Sciatic nerve (tissue), 2 donors: ENCODE results near the gene SLC13A2. TPM values are rescaled to one million over a fixed set of nuclear protein-coding genes. Genes with fewer than 3 reads are reported as not detected.

Source experiments
- ATAC-seq: fragments of 200-7000 bp; cut with Tn5 transposase; one replicate; pipeline ENCODE4 v1.9.1; 2020; ENCODE audit warnings: mild to moderate bottlenecking, moderate library complexity
- DNase-seq: peaks from one replicate; pipeline ENCODE4 v3.0.0-alpha.2; 2020; ENCODE audit warnings: low spot score
- intact Hi-C: fragments of 100-400 bp; cut with DNase I; formaldehyde crosslinking; loops from one replicate; pipeline ENCODE4 v1.14.2; 2022
- total RNA-seq: library from RNA; stranded (reverse); fragmentation: NEBNext Ultra II Directional; extraction: Animal tissue kit (Norgen Biotek cat#: 25700); gene quantifications from one replicate; pipeline ENCODE4 v1.2.1, GENCODE V29; 2021
- donor health status: DM: no; HTN: no; CAD: no.
- donor health status: DM: no; HTN: no; CAD: no.

Gene SLC13A2
- total RNA-seq, 1 donor from 2014 or later = not detected

GRCh38 chr17:28469376-28469775 is 4.1 kb upstream of the SLC13A2 start:
- DNase-seq = no peak
- no peak for ATAC-seq
- intact Hi-C loops = no loop called here

DNA sequence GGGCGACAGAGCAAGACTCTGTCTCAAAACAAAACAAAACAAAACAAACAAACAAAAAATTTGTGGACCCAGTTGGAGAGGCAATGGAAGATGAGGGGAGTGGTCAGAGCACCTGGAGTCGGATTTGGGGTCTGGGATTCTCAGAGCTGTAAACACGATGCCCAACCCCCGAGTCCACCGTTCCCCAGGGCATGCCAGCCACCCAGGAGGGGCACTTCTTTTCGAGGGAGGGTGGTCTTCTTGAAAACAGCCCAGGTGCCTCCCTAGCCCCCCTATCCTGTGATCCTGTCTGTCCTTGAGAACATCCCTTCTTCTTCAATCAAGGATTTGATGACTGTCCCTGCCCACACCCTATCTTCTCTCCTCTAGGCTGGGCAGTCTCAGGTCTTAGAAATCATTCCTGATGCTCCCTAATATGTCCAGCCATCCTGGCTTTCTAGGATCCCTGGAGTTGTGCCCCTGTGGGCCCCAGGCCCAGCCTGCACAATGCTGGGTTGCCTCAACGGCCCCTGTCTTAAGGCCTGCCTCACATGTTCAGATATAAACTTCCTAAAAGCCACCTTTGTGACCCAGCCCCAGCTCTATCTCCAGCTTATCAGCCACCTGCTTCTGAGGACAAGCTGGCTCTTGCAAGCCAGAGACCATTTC is 3.1 kb upstream of the SLC13A2 start:
- intact Hi-C loops = no loop called here
- ATAC-seq (no peak), DNase-seq (no peak)

DNA sequence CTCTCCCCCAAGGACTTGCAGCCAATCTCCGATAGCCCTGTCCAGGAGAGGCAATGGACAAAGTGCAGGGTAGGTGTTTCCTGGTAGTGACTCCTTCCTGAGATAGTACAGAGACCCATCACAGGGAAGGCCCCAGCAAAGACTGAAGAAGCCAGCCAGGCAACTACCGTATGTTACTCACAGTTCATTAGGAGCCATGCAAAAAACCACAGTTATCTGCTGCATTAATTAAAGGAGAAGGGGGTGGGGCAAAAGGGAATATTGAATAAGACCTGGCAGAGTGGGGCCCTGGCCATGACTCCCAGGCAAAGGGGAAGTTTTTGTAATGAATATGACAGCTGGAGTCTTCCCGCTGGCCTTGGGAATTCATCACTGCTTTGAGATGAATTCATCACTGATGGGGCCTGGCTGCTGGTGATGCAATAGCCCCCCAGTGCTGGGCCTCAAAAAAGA is 2.5 kb upstream of the SLC13A2 start:
- DNase-seq (no peak), ATAC-seq (no peak)
- intact Hi-C loops = no loop called here

DNA sequence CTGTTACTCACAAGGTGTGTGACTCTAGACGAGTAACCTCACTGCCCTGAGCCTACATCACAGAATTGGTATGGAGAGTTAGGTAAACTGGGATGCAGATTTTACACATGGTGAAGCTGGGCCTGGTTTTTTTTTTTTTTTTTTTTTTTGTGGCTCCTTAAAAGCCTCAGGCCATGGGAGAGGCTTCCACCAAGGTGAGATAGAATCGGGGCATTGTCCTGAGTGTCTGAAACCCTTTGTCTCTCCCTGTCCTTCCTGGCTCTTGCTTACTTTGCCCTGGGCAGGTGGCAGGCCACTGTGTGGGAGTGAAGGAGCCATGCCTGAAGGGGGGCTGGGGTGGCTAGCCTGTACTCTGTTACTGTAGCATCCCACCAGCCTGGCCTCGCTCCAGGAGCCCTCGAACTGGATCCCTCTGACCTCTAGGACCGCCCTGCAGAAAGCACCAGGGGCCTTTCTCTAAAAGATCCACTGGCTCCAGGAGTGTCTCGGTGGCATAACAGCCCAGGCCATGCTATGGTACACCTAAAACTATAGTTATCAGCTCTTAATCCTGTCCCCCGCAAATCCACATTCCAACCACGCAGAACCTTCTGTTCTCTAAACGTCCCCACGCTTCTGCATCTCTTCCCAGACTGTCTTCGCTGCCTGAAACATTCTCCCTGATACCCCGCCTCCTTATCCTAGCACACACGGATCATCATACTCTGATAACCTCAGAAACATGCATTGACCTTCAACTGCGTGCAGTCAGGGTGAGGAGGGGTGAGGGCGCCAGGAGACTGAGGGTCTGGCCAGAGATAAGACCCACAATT is 1.7 kb upstream of the SLC13A2 start:
- ATAC-seq (no peak), DNase-seq (peak; percentile 14)
- intact Hi-C loops = no loop called here

- intact Hi-C loops = no loop called here
- DNase-seq (no peak), ATAC-seq (no peak)
Observed at GRCh38 chr17:28472871-28473497, 460 bp upstream of the SLC13A2 start.

GRCh38 chr17:28474111-28474531 is 677 bp downstream of the SLC13A2 start:
- no peak for ATAC-seq
- peak; percentile 51 for DNase-seq
- intact Hi-C loops = no loop called here

DNA sequence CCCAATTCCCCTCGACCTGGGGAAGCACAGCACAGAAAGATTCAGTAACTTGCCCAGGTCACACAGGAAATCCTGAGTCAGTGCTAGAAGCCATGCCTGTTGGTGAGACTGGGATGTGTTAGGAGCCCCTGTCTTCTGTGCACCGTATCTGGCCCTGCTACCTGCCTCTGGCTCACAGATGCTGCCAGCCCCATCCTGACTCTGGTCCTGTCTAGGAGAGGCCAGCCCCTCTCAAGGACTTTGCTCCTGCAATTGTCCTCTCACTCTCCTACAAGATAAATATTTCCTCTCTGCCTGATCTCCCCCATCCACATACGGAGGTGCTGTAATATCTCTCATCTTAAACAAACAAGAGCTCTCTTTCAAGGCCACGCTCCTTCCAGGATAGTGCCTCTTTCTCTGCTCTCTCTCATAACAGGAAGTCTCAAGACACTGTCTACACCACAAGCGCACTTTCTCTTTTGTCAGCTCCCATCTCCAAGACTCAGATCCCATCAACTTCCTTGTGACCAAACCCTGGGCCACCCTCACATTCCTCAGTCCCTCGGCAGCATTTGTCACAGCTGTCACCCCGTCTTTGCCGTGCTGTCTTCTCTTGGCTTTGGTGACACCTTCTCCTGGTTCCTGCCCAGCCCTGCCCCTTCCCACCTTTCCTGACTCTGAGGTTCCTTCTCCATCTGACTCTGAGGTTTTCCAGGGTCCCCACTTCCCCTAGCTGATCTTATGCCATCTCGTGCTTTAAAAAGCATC is 1.9 kb downstream of the SLC13A2 start:
- ATAC-seq = no peak
- intact Hi-C loops = no loop called here
- DNase-seq = peak; percentile 15

- peak; percentile 28 for DNase-seq
- ATAC-seq = no peak
- intact Hi-C loops = no loop called here
Observed at GRCh38 chr17:28476076-28476865, 2.8 kb downstream of the SLC13A2 start.

DNA sequence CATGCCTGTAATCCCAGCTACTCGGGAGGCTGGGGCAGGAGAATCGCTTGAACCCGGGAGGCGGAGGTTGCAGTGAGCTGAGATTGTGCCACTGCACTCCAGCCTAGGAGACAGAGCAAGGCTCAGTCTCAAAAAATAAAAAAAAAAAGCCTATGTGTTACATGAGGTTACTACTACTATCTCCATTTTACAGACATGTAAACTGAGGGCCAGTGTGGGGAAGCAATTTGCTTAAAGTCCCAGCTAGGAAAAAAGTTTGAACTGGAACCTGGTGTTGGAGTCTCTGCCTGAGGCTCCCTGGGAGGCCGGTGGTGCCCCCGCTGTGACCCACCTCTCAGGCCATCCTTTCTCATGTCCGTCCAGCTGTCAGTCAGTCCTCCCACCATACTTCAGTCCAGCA is 4.5 kb downstream of the SLC13A2 start:
- DNase-seq = peak; percentile 4
- intact Hi-C loops = no loop called here
- no peak for ATAC-seq

DNA sequence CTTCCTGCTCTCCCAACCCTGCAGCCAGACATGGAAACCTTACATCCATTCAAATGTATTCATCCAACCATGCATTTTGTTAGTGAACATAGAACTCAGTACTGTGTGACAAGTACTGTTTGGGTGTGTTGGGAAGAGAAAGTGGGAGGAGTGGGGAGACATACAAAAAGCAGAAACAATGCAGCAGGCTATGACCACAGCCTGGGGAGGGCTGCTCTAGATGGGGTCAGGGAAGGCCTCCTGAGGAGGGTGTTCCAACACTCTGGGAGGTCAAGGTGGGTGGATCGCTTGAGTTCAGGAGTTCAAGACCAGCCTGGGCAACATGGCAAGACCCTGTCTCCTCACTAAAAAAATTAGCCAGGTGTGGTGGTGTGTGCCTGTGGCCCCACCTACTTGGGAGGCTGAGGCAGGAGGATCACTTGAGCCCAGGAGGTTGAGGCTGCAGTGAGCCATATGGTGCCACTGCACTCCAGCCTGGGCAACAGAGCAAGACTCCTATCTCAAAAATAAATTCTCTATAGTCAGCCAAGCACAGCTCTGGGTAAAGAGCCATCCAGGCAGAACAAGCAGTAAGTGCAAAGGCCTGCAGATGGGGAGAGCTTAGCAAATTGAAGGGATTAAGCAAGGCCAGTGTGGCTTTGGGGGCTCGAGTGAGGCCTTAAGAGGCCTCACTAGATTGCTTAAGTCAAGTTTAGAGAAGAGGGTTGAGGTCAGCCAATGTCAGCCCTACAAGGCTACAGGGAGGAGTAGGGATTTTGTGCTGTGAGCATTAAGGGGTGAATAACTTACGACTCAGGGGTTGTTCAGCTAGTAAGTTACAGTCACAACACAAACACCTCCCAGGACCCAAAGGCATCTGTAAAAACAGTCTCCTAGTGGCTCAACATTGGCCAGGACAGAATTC is 5.5 kb downstream of the SLC13A2 start:
- peak; percentile 12 for DNase-seq
- intact Hi-C loops = no loop called here

DNA sequence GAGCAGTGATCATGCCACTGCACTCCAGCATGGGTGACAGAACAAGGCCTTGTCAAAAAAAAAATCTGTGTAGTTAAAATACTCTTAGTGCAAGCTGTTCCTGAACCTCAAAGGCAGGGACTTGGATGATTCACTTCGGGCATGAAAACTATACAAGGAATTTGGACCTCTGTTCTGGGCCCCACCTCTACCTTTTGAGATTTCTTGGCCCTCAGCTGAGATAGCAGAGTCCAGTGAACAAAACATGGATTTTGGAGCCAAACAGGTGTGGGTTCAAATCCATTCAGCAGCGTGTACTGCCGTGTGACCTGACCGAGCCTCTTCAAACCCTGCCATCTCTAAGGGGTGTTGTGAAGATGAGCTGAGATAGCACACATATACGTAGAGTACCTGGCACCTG is 6.8 kb downstream of the SLC13A2 start:
- intact Hi-C loops = no loop called here
- DNase-seq = no peak
- ATAC-seq = no peak

More for the DNA sequence above, 5.5 kb downstream of the SLC13A2 start:
- no peak for ATAC-seq

GRCh38 chr17:28480799-28481571 is 7.5 kb downstream of the SLC13A2 start:
- DNase-seq (no peak), ATAC-seq (no peak)
- intact Hi-C loops = no loop called here

GRCh38 chr17:28482551-28483199 is 9.2 kb downstream of the SLC13A2 start:
- no peak for DNase-seq
- intact Hi-C loops = no loop called here
- ATAC-seq = no peak

GRCh38 chr17:28484296-28484695 is 10.9 kb downstream of the SLC13A2 start:
- intact Hi-C loops = no loop called here

DNA sequence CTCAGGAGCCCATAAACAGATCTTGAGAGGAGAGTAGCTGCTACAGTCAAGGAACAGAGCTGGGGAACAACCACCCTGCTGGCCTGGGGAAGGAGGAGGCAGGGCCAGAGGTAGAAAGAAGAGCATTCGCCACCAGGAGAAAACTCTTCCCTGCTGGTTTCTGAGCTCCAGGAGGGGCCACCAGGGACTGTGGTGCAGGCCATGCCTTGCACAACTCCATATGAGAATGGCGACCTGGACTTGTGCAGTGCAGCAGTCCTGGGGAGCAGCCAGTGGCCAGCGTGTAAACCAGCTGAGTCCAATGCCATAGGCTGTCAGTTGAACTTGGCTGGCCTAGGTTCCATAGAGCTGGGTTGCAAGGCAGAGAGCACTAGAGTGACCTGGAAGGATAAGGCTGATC is 11.6 kb downstream of the SLC13A2 start:
- DNase-seq (no peak), ATAC-seq (no peak)
- intact Hi-C loops = no loop called here

More at GRCh38 chr17:28484296-28484695, 10.9 kb downstream of the SLC13A2 start:
- DNase-seq = no peak
- ATAC-seq = no peak

GRCh38 chr17:28487881-28488532 is 14.6 kb downstream of the SLC13A2 start:
- DNase-seq (no peak), ATAC-seq (no peak)
- intact Hi-C loops = no loop called here
